Trophoblast cell (in vitro differentiated cells and primary cell): ENCODE data around the gene NEUROG2.

Experiments used
- DNase-seq, 2 donors: peaks; one replicate each; pipeline ENCODE4 v3.0.0-alpha.2; 2016
- H2AFZ ChIP-seq: 2 replicates; pipeline ENCODE4 v1.6.1; 2013; ENCODE audit warnings: low read length, moderate library complexity, mild to moderate bottlenecking; ENCODE audit not compliant: insufficient read depth, poor library complexity
- H2AK5ac ChIP-seq: 2 replicates; pipeline ENCODE4 v1.6.1; 2013; ENCODE audit warnings: mild to moderate bottlenecking, low read length
- H2BK120ac ChIP-seq: 2 replicates; pipeline ENCODE4 v1.6.1; 2013; ENCODE audit warnings: low read length, mild to moderate bottlenecking, moderate library complexity; ENCODE audit not compliant: insufficient read depth, poor library complexity
- H2BK12ac ChIP-seq: 2 replicates; pipeline ENCODE4 v1.6.1; 2013; ENCODE audit warnings: mild to moderate bottlenecking, low read length, moderate library complexity
- H2BK5ac ChIP-seq: 2 replicates; pipeline ENCODE4 v1.6.1; 2013; ENCODE audit warnings: low read length, low read depth, moderate library complexity, mild to moderate bottlenecking; ENCODE audit not compliant: poor library complexity
- H3K14ac ChIP-seq: 2 replicates; pipeline ENCODE4 v1.6.1; 2013; ENCODE audit warnings: mild to moderate bottlenecking, low read length
- H3K18ac ChIP-seq: 2 replicates; pipeline ENCODE4 v1.6.1; 2013; ENCODE audit warnings: mild to moderate bottlenecking, low read length
- H3K23ac ChIP-seq: 2 replicates; pipeline ENCODE4 v1.6.1; 2013; ENCODE audit warnings: low read length
- H3K27ac ChIP-seq: 2 replicates; pipeline ENCODE4 v1.5.1; 2013; ENCODE audit warnings: low read depth, mild to moderate bottlenecking, inconsistent platforms, low read length, moderate library complexity
- H3K27me3 ChIP-seq: 2 replicates; pipeline ENCODE4 v1.6.1; 2013; ENCODE audit warnings: inconsistent platforms, mild to moderate bottlenecking, low read length, moderate library complexity; ENCODE audit not compliant: insufficient read depth
- H3K36me3 ChIP-seq, 2 experiments: 1 replicate in 1 of 2; 2 replicates in 1 of 2; pipeline ENCODE4 v1.6.1; 2013; ENCODE audit warnings: low read length in 2 of 2, mild to moderate bottlenecking in 2 of 2, moderate library complexity in 1 of 2; ENCODE audit not compliant: insufficient read depth in 2 of 2, control insufficient read depth in 1 of 2
- H3K4ac ChIP-seq: 2 replicates; pipeline ENCODE4 v1.6.1; 2013; ENCODE audit warnings: low read depth, mild to moderate bottlenecking, low read length, moderate library complexity
- H3K4me1 ChIP-seq, 2 experiments: 1 replicate in 1 of 2; 2 replicates in 1 of 2; pipeline ENCODE4 v1.6.1; 2013; ENCODE audit warnings: low read length in 2 of 2, mild to moderate bottlenecking in 2 of 2, moderate library complexity in 1 of 2; ENCODE audit not compliant: insufficient read depth in 2 of 2, control insufficient read depth in 1 of 2
- H3K4me2 ChIP-seq: 2 replicates; pipeline ENCODE4 v1.6.1; 2013; ENCODE audit warnings: inconsistent platforms, mild to moderate bottlenecking, low read length, moderate library complexity
- H3K4me3 ChIP-seq: 2 replicates; pipeline ENCODE4 v1.5.1; 2013; ENCODE audit warnings: mild to moderate bottlenecking, low read depth, low read length, inconsistent platforms
- H3K79me1 ChIP-seq: one replicate; pipeline ENCODE4 v1.6.1; 2013; ENCODE audit warnings: low read length
- H3K79me2 ChIP-seq: 2 replicates; pipeline ENCODE4 v1.6.1; 2013; ENCODE audit warnings: low read length, mild to moderate bottlenecking; ENCODE audit not compliant: control insufficient read depth, insufficient read depth, poor library complexity
- H3K9ac ChIP-seq: 2 replicates; pipeline ENCODE4 v1.6.1; 2013; ENCODE audit warnings: mild to moderate bottlenecking, low read length
- H3K9me3 ChIP-seq: 2 replicates; pipeline ENCODE4 v1.6.1; 2013; ENCODE audit warnings: low read depth, mild to moderate bottlenecking, control low read depth, inconsistent platforms, low read length; ENCODE audit not compliant: insufficient read depth
- H4K12ac ChIP-seq: 2 replicates; pipeline ENCODE4 v1.6.1; 2013; ENCODE audit warnings: low read depth, mild to moderate bottlenecking, low read length, moderate library complexity
- H4K8ac ChIP-seq: 2 replicates; pipeline ENCODE4 v1.6.1; 2013; ENCODE audit warnings: low read depth, mild to moderate bottlenecking, low read length, moderate library complexity
- H4K91ac ChIP-seq: one replicate; pipeline ENCODE4 v1.6.1; 2013; ENCODE audit warnings: low read depth, mild to moderate bottlenecking, low read length, moderate library complexity
- WGBS: extraction: QIAGEN DNeasy Blood & Tissue Kit; methylation state at CpG from one replicate; pipeline ENCODE4 v1.1.7; 2013; ENCODE audit warnings: missing lambda C conversion rate; ENCODE audit not compliant: insufficient read length, insufficient coverage; ENCODE audit errors: extremely low coverage; 5-methylcytosine and 5-hydroxymethylcytosine counted together

NEUROG2 gene

GRCh38 chr4:112517911-112518310 lies 1.9 kb upstream of the NEUROG2 start:
- H3K18ac ChIP-seq = no peak overlapping the region
- H2AK5ac ChIP-seq = no peak overlapping the region
- H3K4me2 ChIP-seq = no peak overlapping the region
- DNase-seq = no peak
- no peak overlapping the region for H4K8ac ChIP-seq
- no peak overlapping the region for H3K23ac ChIP-seq
- no CpG with 5 or more reads among the region's 3 CpGs for WGBS
- H2BK120ac ChIP-seq = no peak overlapping the region
- H3K27ac ChIP-seq = no peak overlapping the region
- no peak overlapping the region for H2BK5ac ChIP-seq
- no peak overlapping the region for H3K4ac ChIP-seq
- H2AFZ ChIP-seq = no peak overlapping the region
- no peak overlapping the region for H3K4me3 ChIP-seq
- H2BK12ac ChIP-seq = no peak overlapping the region
- H3K79me2 ChIP-seq = no peaks in the 10 kb centered on the region
- no peaks in the 10 kb centered on the region for H3K36me3 ChIP-seq
- no peak overlapping the region for H4K91ac ChIP-seq
- H3K4me1 ChIP-seq = peaks cover 17 to 22% of the 10 kb centered on the region in 2 experiments
- peaks cover 71% of the 10 kb centered on the region for H3K27me3 ChIP-seq
- H3K9me3 ChIP-seq = peaks cover 4% of the 10 kb centered on the region
- H4K12ac ChIP-seq = no peak overlapping the region
- no peak overlapping the region for H3K14ac ChIP-seq
- H3K79me1 ChIP-seq = no peaks in the 10 kb centered on the region
- no peak overlapping the region for H3K9ac ChIP-seq

- no peak overlapping the region for H2BK5ac ChIP-seq
- H3K4me1 ChIP-seq = peaks cover 15 to 22% of the 10 kb centered on the region in 2 experiments
- no peaks in the 10 kb centered on the region for H3K79me2 ChIP-seq
- no peak overlapping the region for H3K4me3 ChIP-seq
- H3K9ac ChIP-seq = no peak overlapping the region
- H3K27ac ChIP-seq = no peak overlapping the region
- no peak overlapping the region for H2BK120ac ChIP-seq
- H4K12ac ChIP-seq = no peak overlapping the region
- no peak overlapping the region for H3K4me2 ChIP-seq
- no peaks in the 10 kb centered on the region for H3K36me3 ChIP-seq
- H2AFZ ChIP-seq = no peak overlapping the region
- no peak overlapping the region for H3K14ac ChIP-seq
- H2AK5ac ChIP-seq = no peak overlapping the region
- H3K27me3 ChIP-seq = peaks cover 68% of the 10 kb centered on the region
- DNase-seq = no peak
- H4K91ac ChIP-seq = no peak overlapping the region
- no peaks in the 10 kb centered on the region for H3K79me1 ChIP-seq
- no peak overlapping the region for H3K18ac ChIP-seq
- no CpG with 5 or more reads among the region's 20 CpGs for WGBS
- no peak overlapping the region for H3K23ac ChIP-seq
- H3K4ac ChIP-seq = no peak overlapping the region
- peaks cover 4% of the 10 kb centered on the region for H3K9me3 ChIP-seq
- H4K8ac ChIP-seq = no peak overlapping the region
- no peak overlapping the region for H2BK12ac ChIP-seq
Observed at GRCh38 chr4:112517067-112517634, 1.2 kb upstream of the NEUROG2 start.

- H3K4ac ChIP-seq = no peak overlapping the region
- H2AK5ac ChIP-seq = no peak overlapping the region
- no peak overlapping the region for H3K18ac ChIP-seq
- no peak overlapping the region for H3K9ac ChIP-seq
- no peak overlapping the region for H3K4me3 ChIP-seq
- no peak overlapping the region for H3K27ac ChIP-seq
- WGBS = no CpG with 5 or more reads among the region's 55 CpGs
- H2BK120ac ChIP-seq = no peak overlapping the region
- no peak overlapping the region for H4K8ac ChIP-seq
- peak overlapping the region; percentile 33 for H3K4me2 ChIP-seq
- no peak overlapping the region for H3K14ac ChIP-seq
- H3K36me3 ChIP-seq = no peaks in the 10 kb centered on the region
- no peak overlapping the region for H4K12ac ChIP-seq
- H3K79me1 ChIP-seq = no peaks in the 10 kb centered on the region
- no peaks in the 10 kb centered on the region for H3K79me2 ChIP-seq
- no peak overlapping the region for H3K23ac ChIP-seq
- peaks cover 15 to 22% of the 10 kb centered on the region in 2 experiments for H3K4me1 ChIP-seq
- H3K27me3 ChIP-seq = peaks cover 68% of the 10 kb centered on the region
- peaks cover 4% of the 10 kb centered on the region for H3K9me3 ChIP-seq
- no peak overlapping the region for H2BK5ac ChIP-seq
- H4K91ac ChIP-seq = no peak overlapping the region
- H2AFZ ChIP-seq = no peak overlapping the region
- no peak overlapping the region for H2BK12ac ChIP-seq
- peak; percentile 11 to 39 for DNase-seq
Observed at GRCh38 chr4:112516471-112517066, 589 bp upstream of the NEUROG2 start.

GRCh38 chr4:112515198-112516065 lies 548 bp downstream of the NEUROG2 start:
- H2BK120ac ChIP-seq = no peak overlapping the region
- no peak overlapping the region for H2BK12ac ChIP-seq
- H2BK5ac ChIP-seq = no peak overlapping the region
- H2AK5ac ChIP-seq = no peak overlapping the region
- no peak overlapping the region for H4K91ac ChIP-seq
- H3K23ac ChIP-seq = no peak overlapping the region
- H3K79me1 ChIP-seq = no peaks in the 10 kb centered on the region
- H3K9me3 ChIP-seq = peaks cover 4% of the 10 kb centered on the region
- WGBS = no CpG with 5 or more reads among the region's 96 CpGs
- H3K14ac ChIP-seq = no peak overlapping the region
- H4K12ac ChIP-seq = no peak overlapping the region
- H3K4me2 ChIP-seq = peak overlapping the region; percentile 99
- no peak overlapping the region for H3K4ac ChIP-seq
- H3K79me2 ChIP-seq = no peaks in the 10 kb centered on the region
- H3K9ac ChIP-seq = no peak overlapping the region
- H3K4me1 ChIP-seq = peaks cover 22 to 24% of the 10 kb centered on the region in 2 experiments
- H3K27me3 ChIP-seq = peaks cover 68% of the 10 kb centered on the region
- H4K8ac ChIP-seq = no peak overlapping the region
- H3K36me3 ChIP-seq = no peaks in the 10 kb centered on the region
- H2AFZ ChIP-seq = peak overlapping the region; percentile 59
- no peak overlapping the region for H3K18ac ChIP-seq
- H3K27ac ChIP-seq = no peak overlapping the region
- peak overlapping the region; percentile 66 for H3K4me3 ChIP-seq
- DNase-seq = peak; percentile 5 to 61
